DOHH2 (cell line): ENCODE data around the gene POU2F3.

Experiments
- H3F3A ChIP-seq: fragments of 200-600 bp; sonication (generic), shearing (Covaris generic); 2 replicates; pipeline ENCODE4 v1.6.0; 2016; ENCODE audit warnings: antibody characterized with exemption, mild to moderate bottlenecking; ENCODE audit not compliant: control insufficient read depth, insufficient read depth
- H3K27ac ChIP-seq: fragments of 200-600 bp; sonication (generic); 2 replicates; pipeline ENCODE4 v1.5.1; 2014; ENCODE audit warnings: low read depth, mild to moderate bottlenecking, low read length, moderate library complexity
- H3K27me3 ChIP-seq: fragments of 200-600 bp; sonication (generic); 2 replicates; pipeline ENCODE4 v1.6.1; 2014; ENCODE audit warnings: mild to moderate bottlenecking, low read length, mixed read lengths; ENCODE audit not compliant: control insufficient read depth
- H3K36me3 ChIP-seq: fragments of 200-600 bp; sonication (generic); 2 replicates; pipeline ENCODE4 v1.6.1; 2014; ENCODE audit warnings: mild to moderate bottlenecking, low read length, moderate library complexity, mixed read lengths; ENCODE audit not compliant: control insufficient read depth
- H3K4me1 ChIP-seq: fragments of 200-600 bp; sonication (generic); 2 replicates; pipeline ENCODE4 v1.6.1; 2014; ENCODE audit warnings: mild to moderate bottlenecking, low read length, mixed read lengths; ENCODE audit not compliant: control insufficient read depth
- H3K4me2 ChIP-seq: fragments of 200-600 bp; sonication (generic); 2 replicates; pipeline ENCODE4 v1.6.0; 2014; ENCODE audit warnings: mild to moderate bottlenecking, low read length, moderate library complexity
- H3K4me3 ChIP-seq: fragments of 200-600 bp; sonication (generic); 2 replicates; pipeline ENCODE4 v1.5.1; 2014; ENCODE audit warnings: mild to moderate bottlenecking, low read length, mixed read lengths
- H3K79me2 ChIP-seq: fragments of 200-600 bp; sonication (generic); 2 replicates; pipeline ENCODE4 v1.6.1; 2014; ENCODE audit warnings: mild to moderate bottlenecking, low read length, mixed read lengths; ENCODE audit not compliant: control insufficient read depth
- H3K9me2 ChIP-seq: fragments of 200-600 bp; sonication (generic); replicated peaks from 2 replicates; pipeline ENCODE4 v1.6.1; 2014; ENCODE audit warnings: mild to moderate bottlenecking, low read length, mixed read lengths; ENCODE audit not compliant: control insufficient read depth
- H3K9me3 ChIP-seq: fragments of 200-600 bp; sonication (generic); 2 replicates; pipeline ENCODE4 v1.6.1; 2014; ENCODE audit warnings: antibody characterized with exemption, low read length, mixed read lengths; ENCODE audit not compliant: control insufficient read depth, insufficient read depth
- H4K20me1 ChIP-seq: fragments of 200-600 bp; sonication (generic); 2 replicates; pipeline ENCODE4 v1.6.0; 2014; ENCODE audit warnings: low read depth, mild to moderate bottlenecking, antibody characterized with exemption, low read length, moderate library complexity; ENCODE audit not compliant: control insufficient read depth, insufficient read depth
- CTCF ChIP-seq: fragments of 200-600 bp; sonication (generic); IDR thresholded peaks from one replicate; pipeline ENCODE4 v1.5.1; 2014; ENCODE audit warnings: antibody characterized with exemption, mild to moderate bottlenecking, low read depth, low read length; ENCODE audit not compliant: poor library complexity, severe bottlenecking
- EZH2phosphoT487 ChIP-seq: fragments of 200-600 bp; sonication (generic); IDR thresholded peaks from 2 replicates; pipeline ENCODE4 v1.6.1; 2017; ENCODE audit warnings: borderline replicate concordance, mild to moderate bottlenecking, antibody characterized with exemption, low read length, moderate library complexity, mixed read lengths

Gene POU2F3

GRCh38 chr11:120228794-120229384 is 11.1 kb upstream of the POU2F3 start:
- Histone ChIP-seq H4K20me1 (no peaks in the 10 kb centered on the region), H3K27ac (no peak overlapping the region), H3F3A (no peaks in the 10 kb centered on the region), H3K9me2 (no peaks in the 10 kb centered on the region), H3K36me3 (no peaks in the 10 kb centered on the region), H3K4me3 (no peak overlapping the region), H3K27me3 (peaks cover 4% of the 10 kb centered on the region; the same call in 1 of the 2 replicates), H3K4me2 (no peak overlapping the region), H3K79me2 (no peaks in the 10 kb centered on the region), H3K4me1 (no peaks in the 10 kb centered on the region), H3K9me3 (no peaks in the 10 kb centered on the region)
- peak; percentile 44 for TF ChIP-seq CTCF
- no peak for TF ChIP-seq EZH2phosphoT487

- Histone ChIP-seq H4K20me1 (no peaks in the 10 kb centered on the region), H3F3A (no peaks in the 10 kb centered on the region), H3K27me3 (peaks cover 10% of the 10 kb centered on the region), H3K4me2 (no peak overlapping the region), H3K4me3 (no peak overlapping the region), H3K4me1 (no peaks in the 10 kb centered on the region), H3K79me2 (no peaks in the 10 kb centered on the region), H3K36me3 (no peaks in the 10 kb centered on the region), H3K9me3 (no peaks in the 10 kb centered on the region), H3K27ac (no peak overlapping the region), H3K9me2 (no peaks in the 10 kb centered on the region)
- TF ChIP-seq CTCF, result peak; percentile 67
- TF ChIP-seq EZH2phosphoT487, result no peak
Measured at GRCh38 chr11:120229451-120230424, 10.2 kb upstream of the POU2F3 start.

GRCh38 chr11:120230433-120231071 is 9.4 kb upstream of the POU2F3 start:
- Histone ChIP-seq H3F3A (no peaks in the 10 kb centered on the region), H3K27me3 (peaks cover 8% of the 10 kb centered on the region), H4K20me1 (no peaks in the 10 kb centered on the region), H3K27ac (no peak overlapping the region), H3K79me2 (no peaks in the 10 kb centered on the region), H3K9me2 (no peaks in the 10 kb centered on the region), H3K4me1 (no peaks in the 10 kb centered on the region), H3K36me3 (no peaks in the 10 kb centered on the region), H3K4me2 (no peak overlapping the region), H3K4me3 (no peak overlapping the region), H3K9me3 (no peaks in the 10 kb centered on the region)
- TF ChIP-seq EZH2phosphoT487 (no peak), CTCF (no peak)
